A549 (cell line): Measurements from ENCODE around the gene ACE. TPM values are rescaled to one million over a fixed set of nuclear protein-coding genes. Genes with fewer than 3 reads are reported as not detected.

Experiments
- ATAC-seq, 2 experiments: fragments of 200-7000 bp in 1 of 2; fragments of >200 bp in 1 of 2; cut with Nextera tagmentation in 1 of 2; cut with Tn5 transposase in 1 of 2; 3 replicates each; pipeline versions ENCODE4 v1.8.0 to v1.9.1; 2018 to 2020; ENCODE audit warnings: mild to moderate bottlenecking in 1 of 2, moderate library complexity in 1 of 2
- CTCF ChIA-PET: fragments of 300-600 bp; sonication (Branson Sonifier 250); formaldehyde crosslinking; extraction: SDS; loops from one replicate; lab custom pipeline; 2021; ENCODE audit warnings: antibody characterized with exemption, inconsistent platforms; lab: Yijun Ruan, JAX
- POLR2A ChIA-PET: fragments of 350-600 bp; formaldehyde crosslinking; extraction: SDS; loops from one replicate; lab custom pipeline; 2021; ENCODE audit warnings: antibody characterized with exemption, inconsistent platforms; lab: Yijun Ruan, JAX
- DNase-seq, 2 experiments: peaks; one replicate each; pipeline versions ENCODE4 v3.0.0 to v3.0.0-alpha.2; 2011 to 2016; ENCODE audit warnings: low read depth in 1 of 2, low spot score in 1 of 2
- FAIRE-seq: peaks from 2 replicates; lab custom pipeline; 2011; peaks lifted over from hg19 to GRCh38; lab: Jason Lieb, UNC
- H3K27ac ChIP-seq, 2 experiments: fragments of >200 bp; sonication (Bioruptor Twin); formaldehyde crosslinking; 3 replicates each; pipeline ENCODE4 v1.5.1; 2016 to 2017
- H3K4me1 ChIP-seq: fragments of >200 bp; sonication (Bioruptor Twin); formaldehyde crosslinking; 3 replicates; pipeline ENCODE4 v1.6.1; 2016
- H3K4me2 ChIP-seq: fragments of >200 bp; sonication (Bioruptor Twin); formaldehyde crosslinking; 3 replicates; pipeline ENCODE4 v1.6.1; 2016
- H3K4me3 ChIP-seq: fragments of >200 bp; sonication (Bioruptor Twin); formaldehyde crosslinking; 3 replicates; pipeline ENCODE4 v1.5.1; 2016
- H3K9me3 ChIP-seq: fragments of >200 bp; sonication (Bioruptor Twin); formaldehyde crosslinking; 3 replicates; pipeline ENCODE4 v1.6.1; 2016
- BHLHE40 ChIP-seq: IDR thresholded peaks from 2 replicates; pipeline ENCODE4 v1.6.1; 2012; ENCODE audit warnings: low read depth, low read length, inconsistent platforms
- CBX8 ChIP-seq: fragments of 200-600 bp; sonication (generic); IDR thresholded peaks from 2 replicates; pipeline ENCODE4 v1.6.1; 2016
- CTCF ChIP-seq: fragments of >200 bp; sonication (Bioruptor Twin); formaldehyde crosslinking; IDR thresholded peaks from 3 replicates; pipeline ENCODE4 v1.5.1; 2016
- EHF ChIP-seq: fragments of 250-450 bp; sonication (Bioruptor Pico); IDR thresholded peaks from 2 replicates; pipeline ENCODE4 v1.5.0; 2020; ENCODE audit warnings: mild to moderate bottlenecking
- FOSB ChIP-seq: fragments of 250-450 bp; sonication (Bioruptor Pico); IDR thresholded peaks from 2 replicates; pipeline ENCODE4 v1.5.0; 2020; ENCODE audit warnings: mild to moderate bottlenecking, moderate library complexity
- FOSL2 ChIP-seq, 2 experiments: fragments of 450-650 bp in 1 of 2; fragments of >200 bp in 1 of 2; sonication (Bioruptor Twin) in 1 of 2; formaldehyde crosslinking; IDR thresholded peaks; 2 replicates each; pipeline versions ENCODE4 v1.5.0 to v1.6.1; 2016 to 2020; ENCODE audit warnings: mild to moderate bottlenecking in 1 of 2, moderate library complexity in 1 of 2
- FOXS1 ChIP-seq: fragments of 250-450 bp; sonication (Bioruptor Pico); IDR thresholded peaks from 2 replicates; pipeline ENCODE4 v1.5.0; 2020; ENCODE audit warnings: mild to moderate bottlenecking, moderate library complexity
- HEYL ChIP-seq: fragments of 250-450 bp; sonication (Bioruptor Pico); IDR thresholded peaks from 2 replicates; pipeline ENCODE4 v1.8.0; 2021; ENCODE audit warnings: mild to moderate bottlenecking, moderate library complexity
- JUN ChIP-seq, 2 experiments: fragments of >200 bp; sonication (Bioruptor Twin); formaldehyde crosslinking; IDR thresholded peaks; 2 replicates in 1 of 2; 3 replicates in 1 of 2; pipeline ENCODE4 v1.6.1; 2016 to 2017
- JUNB ChIP-seq: fragments of >200 bp; sonication (Bioruptor Twin); formaldehyde crosslinking; IDR thresholded peaks from 2 replicates; pipeline ENCODE4 v1.6.1; 2016
- KDM1A ChIP-seq: fragments of 200-600 bp; sonication (generic); IDR thresholded peaks from 2 replicates; pipeline ENCODE4 v1.6.1; 2016; ENCODE audit warnings: low read depth, mild to moderate bottlenecking
- KDM5A ChIP-seq: fragments of 200-600 bp; sonication (generic); IDR thresholded peaks from 2 replicates; pipeline ENCODE4 v1.6.1; 2016; ENCODE audit warnings: antibody characterized with exemption, mild to moderate bottlenecking
- MYC ChIP-seq: IDR thresholded peaks from 2 replicates; pipeline ENCODE4 v1.6.1; 2012; ENCODE audit warnings: mild to moderate bottlenecking, inconsistent platforms, low read length, improper control_type of control experiment, borderline replicate concordance
- NPAS2 ChIP-seq: fragments of 250-450 bp; sonication (Bioruptor Pico); IDR thresholded peaks from 2 replicates; pipeline ENCODE4 v1.8.0; 2022; ENCODE audit warnings: mild to moderate bottlenecking, moderate library complexity, borderline replicate concordance
- RAD21 ChIP-seq, 2 experiments: fragments of >200 bp in 1 of 2; sonication (Bioruptor Twin) in 1 of 2; formaldehyde crosslinking in 1 of 2; IDR thresholded peaks in 1 of 2; conservative IDR thresholded peaks in 1 of 2; 2 replicates in 1 of 2; 3 replicates in 1 of 2; pipeline ENCODE4 v1.6.1; 2012 to 2018; ENCODE audit warnings: inconsistent platforms in 1 of 2
- RCOR1 ChIP-seq: fragments of 150-350 bp; IDR thresholded peaks from 2 replicates; pipeline ENCODE4 v1.6.1; 2014; ENCODE audit warnings: antibody characterized with exemption, low read length, low read depth
- REST ChIP-seq: fragments of 200-600 bp; sonication (generic); IDR thresholded peaks from 2 replicates; pipeline ENCODE4 v1.6.1; 2016; ENCODE audit warnings: antibody characterized with exemption, mild to moderate bottlenecking, moderate library complexity
- SMC3 ChIP-seq: fragments of >200 bp; sonication (Bioruptor Twin); formaldehyde crosslinking; IDR thresholded peaks from 3 replicates; pipeline ENCODE4 v1.6.1; 2018; ENCODE audit warnings: inconsistent platforms
- TFCP2L1 ChIP-seq: fragments of 250-450 bp; sonication (Bioruptor Pico); IDR thresholded peaks from 2 replicates; pipeline ENCODE4 v1.5.0; 2021; ENCODE audit warnings: mild to moderate bottlenecking
- TP53 ChIP-seq: fragments of 250-450 bp; sonication (Bioruptor Pico); IDR thresholded peaks from 2 replicates; pipeline ENCODE4 v1.5.0; 2021; ENCODE audit warnings: mild to moderate bottlenecking, moderate library complexity
- ZSCAN20 ChIP-seq: fragments of 250-450 bp; sonication (Bioruptor Pico); IDR thresholded peaks from 2 replicates; pipeline ENCODE4 v1.8.0; 2022; ENCODE audit warnings: mild to moderate bottlenecking, moderate library complexity
- WGBS: methylation state at CpG from one replicate; pipeline ENCODE4 v1.1.6; 2017; ENCODE audit errors: missing lambda C conversion rate; 5-methylcytosine and 5-hydroxymethylcytosine counted together
- polyA plus RNA-seq, 4 experiments: library from polyadenylated mRNA; depleted of rRNA in 3 of 4; stranded (reverse); fragments of >200 nt; fragmentation: RNase III in 1 of 4; extraction: RNeasy Plus Mini Kit Qiagen cat#74134 plus additional on column Dnase treatment in 1 of 4; gene quantifications; 2 replicates in 3 of 4; 3 replicates in 1 of 4; pipeline ENCODE4 v1.2.3, GENCODE V29; 2011 to 2017
- TF ChIP-seq, protein P1 (sequence below): fragments of 150-350 bp; IDR thresholded peaks from 2 replicates; pipeline ENCODE4 v1.6.1; 2014; ENCODE audit warnings: low read depth, mild to moderate bottlenecking, low read length
- TF ChIP-seq, protein P2 (sequence below): fragments of 450-650 bp; IDR thresholded peaks from 2 replicates; pipeline ENCODE4 v1.6.1; 2014; ENCODE audit warnings: antibody characterized with exemption

The ACE gene
- polyA plus RNA-seq, 2 of the 4 experiments (the other 2 are of a cell fraction): 0.22 to 0.52 TPM

- 26% methylated on average over 8 of the region's 8 CpGs for WGBS
- Histone ChIP-seq H3K4me3 (no peak overlapping the region), H3K4me1 (no peaks in the 10 kb centered on the region), H3K4me2 (no peak overlapping the region), H3K27ac (no peak overlapping the region), H3K9me3 (peaks cover 16% of the 10 kb centered on the region; the same call in 2 of the 3 replicates)
- DNase-seq: no peak
- FAIRE-seq: no peak
- CTCF ChIA-PET: interaction anchor here (0.9 to 2.0 kb wide), 5 partner anchors 11 to 78 kb away, joined by 3 to 12 read pairs (median 6); no protein-coding TSS in a partner anchor
- POLR2A ChIA-PET: no interaction called here
- TF ChIP-seq SMC3 (no peak), REST (no peak), CBX8 (no peak), RAD21 (conservative IDR thresholded peaks at IDR 0.05 in 1 of 2, IDR thresholded peaks at IDR 0.05 in 1 of 2) (no peak), BHLHE40 (no peak), MYC (no peak), KDM1A (no peak)
- TF ChIP-seq, protein P1, sequence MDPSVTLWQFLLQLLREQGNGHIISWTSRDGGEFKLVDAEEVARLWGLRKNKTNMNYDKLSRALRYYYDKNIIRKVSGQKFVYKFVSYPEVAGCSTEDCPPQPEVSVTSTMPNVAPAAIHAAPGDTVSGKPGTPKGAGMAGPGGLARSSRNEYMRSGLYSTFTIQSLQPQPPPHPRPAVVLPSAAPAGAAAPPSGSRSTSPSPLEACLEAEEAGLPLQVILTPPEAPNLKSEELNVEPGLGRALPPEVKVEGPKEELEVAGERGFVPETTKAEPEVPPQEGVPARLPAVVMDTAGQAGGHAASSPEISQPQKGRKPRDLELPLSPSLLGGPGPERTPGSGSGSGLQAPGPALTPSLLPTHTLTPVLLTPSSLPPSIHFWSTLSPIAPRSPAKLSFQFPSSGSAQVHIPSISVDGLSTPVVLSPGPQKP: no peak
- ATAC-seq: no peak
Measured at GRCh38 chr17:63503341-63503705, 26.5 kb downstream of the ACE start.

GRCh38 chr17:63504261-63504660 is 27.4 kb downstream of the ACE start:
- CTCF ChIA-PET: interaction anchor here (1.0 to 1.9 kb wide), 3 partner anchors 13 to 57 kb away, joined by 3 to 5 read pairs (median 4); no protein-coding TSS in a partner anchor
- no peak for FAIRE-seq

DNA sequence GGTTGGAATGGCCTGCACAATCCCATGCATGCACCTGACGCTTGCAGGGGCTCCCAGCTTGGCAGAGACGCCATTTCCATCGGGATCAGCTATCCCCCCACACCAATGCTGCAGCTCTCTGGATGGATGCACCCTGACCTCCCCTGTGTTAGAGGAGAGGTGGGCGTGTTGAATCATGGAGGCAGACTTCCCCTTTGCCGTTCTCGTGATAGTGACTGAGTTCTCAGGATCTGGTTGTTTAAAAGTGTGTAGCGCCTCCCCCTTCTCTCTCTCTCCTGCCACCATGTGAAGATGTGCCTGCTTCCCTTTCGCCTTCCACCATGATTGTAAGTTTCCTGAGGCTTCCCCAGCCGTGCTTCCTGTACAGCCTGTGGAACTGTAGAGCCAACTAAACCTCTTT is 28.5 kb downstream of the ACE start:
- ATAC-seq (no peak), FAIRE-seq (no peak), DNase-seq (no peak)
- Histone ChIP-seq H3K4me2 (no peak overlapping the region), H3K27ac (no peak overlapping the region), H3K9me3 (peaks cover 16% of the 10 kb centered on the region; the same call in 2 of the 3 replicates), H3K4me3 (no peak overlapping the region), H3K4me1 (no peaks in the 10 kb centered on the region)
- 17% methylated on average over 9 of the region's 9 CpGs for WGBS
- CTCF ChIA-PET: interaction anchor here (0.9 to 2.5 kb wide), 6 partner anchors 8 to 107 kb away, joined by 3 to 13 read pairs (median 4); no protein-coding TSS in a partner anchor
- TF ChIP-seq NPAS2 (CRISPR knock-in tag) (no peak), HEYL (CRISPR knock-in tag) (no peak), BHLHE40 (no peak), FOSL2 (IDR thresholded peaks at IDR 0.05) (no peak), FOSL2 (CRISPR knock-in tag; IDR thresholded peaks at IDR 0.05) (no peak), FOXS1 (CRISPR knock-in tag) (no peak), TP53 (CRISPR knock-in tag) (no peak), CTCF (no peak), EHF (CRISPR knock-in tag) (no peak), KDM5A (no peak), TFCP2L1 (CRISPR knock-in tag) (no peak), FOSB (CRISPR knock-in tag) (no peak), RCOR1 (no peak), REST (no peak), JUN (IDR thresholded peaks at IDR 0.05) (no peak), JUNB (no peak)
- TF ChIP-seq, protein P2, sequence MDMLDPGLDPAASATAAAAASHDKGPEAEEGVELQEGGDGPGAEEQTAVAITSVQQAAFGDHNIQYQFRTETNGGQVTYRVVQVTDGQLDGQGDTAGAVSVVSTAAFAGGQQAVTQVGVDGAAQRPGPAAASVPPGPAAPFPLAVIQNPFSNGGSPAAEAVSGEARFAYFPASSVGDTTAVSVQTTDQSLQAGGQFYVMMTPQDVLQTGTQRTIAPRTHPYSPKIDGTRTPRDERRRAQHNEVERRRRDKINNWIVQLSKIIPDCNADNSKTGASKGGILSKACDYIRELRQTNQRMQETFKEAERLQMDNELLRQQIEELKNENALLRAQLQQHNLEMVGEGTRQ: no peak
- POLR2A ChIA-PET: no interaction called here

More at GRCh38 chr17:63504261-63504660, 27.4 kb downstream of the ACE start:
- no peak overlapping the region for H3K4me3 ChIP-seq
- no peak overlapping the region for H3K4me2 ChIP-seq
- no peak overlapping the region for H3K27ac ChIP-seq
- no peak for ATAC-seq
- POLR2A ChIA-PET: no interaction called here
- H3K9me3 ChIP-seq: peaks cover 16% of the 10 kb centered on the region; the same call in 2 of the 3 replicates
- DNase-seq: no peak
- H3K4me1 ChIP-seq: no peaks in the 10 kb centered on the region
- no peak for TF ChIP-seq ZSCAN20 (CRISPR knock-in tag)
